HepG2 (cell line): Measurements from ENCODE around the gene DNMBP. TPM values are rescaled to one million over a fixed set of nuclear protein-coding genes. Genes with fewer than 3 reads are reported as not detected.

Experiments
- ARID4A ChIP-seq: sonication (generic); formaldehyde crosslinking; IDR thresholded peaks from 2 replicates; pipeline ENCODE4 v1.5.0; 2020; ENCODE audit warnings: mild to moderate bottlenecking, missing genetic modification reagents, borderline replicate concordance
- GABPB1 ChIP-seq: IDR thresholded peaks from 2 replicates; pipeline ENCODE4 v1.6.1; 2016; ENCODE audit warnings: mild to moderate bottlenecking, missing genetic modification reagents, moderate library complexity, missing compliant biosample characterization
- HOXA3 ChIP-seq: sonication (generic); formaldehyde crosslinking; IDR thresholded peaks from 2 replicates; pipeline ENCODE4 v1.5.0; 2020; ENCODE audit warnings: missing genetic modification reagents
- JUND ChIP-seq: sonication (generic); formaldehyde crosslinking; IDR thresholded peaks from 2 replicates; pipeline ENCODE4 v1.8.0; 2022; ENCODE audit warnings: mild to moderate bottlenecking, missing genetic modification reagents
- KAT7 ChIP-seq: IDR thresholded peaks from 2 replicates; pipeline ENCODE4 v1.6.1; 2018; ENCODE audit warnings: borderline replicate concordance, missing compliant biosample characterization
- MXI1 ChIP-seq: IDR thresholded peaks from 3 replicates; pipeline ENCODE4 v1.6.1; 2012; ENCODE audit warnings: low read depth, low read length, inconsistent platforms, borderline replicate concordance
- ONECUT2 ChIP-seq: sonication (generic); formaldehyde crosslinking; IDR thresholded peaks from 2 replicates; pipeline ENCODE4 v1.4.0; 2020; ENCODE audit warnings: missing genetic modification reagents
- PHF8 ChIP-seq: sonication (generic); formaldehyde crosslinking; IDR thresholded peaks from 2 replicates; pipeline ENCODE4 v1.5.0; 2020; ENCODE audit warnings: missing genetic modification reagents
- PREB ChIP-seq: sonication (generic); formaldehyde crosslinking; IDR thresholded peaks from 2 replicates; pipeline ENCODE4 v1.4.0; 2020; ENCODE audit warnings: missing genetic modification reagents
- RAD21 ChIP-seq: fragments of 450-650 bp; formaldehyde crosslinking; IDR thresholded peaks from 2 replicates; pipeline ENCODE4 v1.5.0; 2020; ENCODE audit warnings: mild to moderate bottlenecking
- SKIL ChIP-seq: sonication (generic); formaldehyde crosslinking; IDR thresholded peaks from 2 replicates; pipeline ENCODE4 v1.8.0; 2022; ENCODE audit warnings: missing genetic modification reagents, mild to moderate bottlenecking, moderate library complexity, borderline replicate concordance
- STAT6 ChIP-seq: sonication (generic); formaldehyde crosslinking; IDR thresholded peaks from 2 replicates; pipeline ENCODE4 v1.4.0; 2020; ENCODE audit warnings: missing genetic modification reagents, mild to moderate bottlenecking, borderline replicate concordance
- ZFY ChIP-seq: sonication (generic); formaldehyde crosslinking; IDR thresholded peaks from 2 replicates; pipeline ENCODE4 v1.4.0; 2020; ENCODE audit warnings: missing genetic modification reagents
- ZMYM4 ChIP-seq: sonication (generic); formaldehyde crosslinking; IDR thresholded peaks from 2 replicates; pipeline ENCODE4 v1.8.1; 2023; ENCODE audit warnings: mild to moderate bottlenecking, missing genetic modification reagents
- ZNF24 ChIP-seq: fragments of 450-650 bp; IDR thresholded peaks from 2 replicates; pipeline ENCODE4 v1.6.1; 2017; ENCODE audit warnings: antibody characterized with exemption, mild to moderate bottlenecking
- ZNF329 ChIP-seq: sonication (generic); formaldehyde crosslinking; IDR thresholded peaks from 2 replicates; pipeline ENCODE4 v1.9.0; 2021; ENCODE audit warnings: low read depth, mild to moderate bottlenecking, missing genetic modification reagents
- ZNF639 ChIP-seq: conservative IDR thresholded peaks from 2 replicates; pipeline ENCODE4 v1.6.1; 2018; ENCODE audit warnings: missing genetic modification reagents
- polyA plus RNA-seq, 8 experiments: library from polyadenylated mRNA; depleted of rRNA in 3 of 8; stranded (reverse) in 7 of 8; unstranded in 1 of 8; fragments of >200 nt; fragmentation: Illumina TruSeq in 4 of 8; extraction: Trizol in 4 of 8; gene quantifications; 2 replicates each; pipeline versions ENCODE4 v1.2.1 to v1.2.3, GENCODE V29; 2011 to 2016; ENCODE audit warnings: low read depth in 4 of 8, missing spikeins in 1 of 8, mixed read lengths in 1 of 8; ENCODE audit not compliant: insufficient read depth in 1 of 8
- total RNA-seq, 5 experiments: library from RNA; depleted of rRNA; stranded (reverse); fragments of >200 nt; fragmentation: Illumina TruSeq; extraction: Trizol; gene quantifications; 2 replicates each; pipeline ENCODE4 v1.2.3, GENCODE V29; 2016; ENCODE audit warnings: low read depth in 1 of 5

Gene DNMBP
- total and polyA plus RNA-seq, 2 of the 13 experiments (the other 11 are each of a cell fraction or from before 2014, with no cell fraction given), result 3.6 to 6.3 TPM

GRCh38 chr10:100009793-100010676 lies at the start of gene DNMBP (continued):
- TF ChIP-seq STAT6 (CRISPR knock-in tag) (no peak), RAD21 (CRISPR knock-in tag) (peak; percentile 74), ZFY (CRISPR knock-in tag) (peak; percentile 53; the same call in 1 of the 2 replicates), PHF8 (CRISPR knock-in tag) (peak; percentile 53; the same call in 1 of the 2 replicates), ZNF329 (CRISPR knock-in tag) (0 out of 2 replicates have a peak, but pooled peaks have one; percentile 67), MXI1 (peak; percentile 75; the same call in 1 of the 3 replicates), ARID4A (peak; percentile 46; the same call in 1 of the 2 replicates), HOXA3 (CRISPR knock-in tag) (peak; percentile 48), SKIL (CRISPR knock-in tag) (no peak), ZNF24 (no peak), ZNF639 (CRISPR knock-in tag) (no peak), PREB (CRISPR knock-in tag) (no peak), KAT7 (no peak), GABPB1 (CRISPR knock-in tag) (peak; percentile 69; the same call in 1 of the 2 replicates), ZMYM4 (peak; percentile 37), JUND (CRISPR knock-in tag) (peak; percentile 79; the same call in 1 of the 2 replicates), ONECUT2 (0 out of 2 replicates have a peak, but pooled peaks have one; percentile 17)
